Ishikawa (cell line): Measurements from ENCODE around the gene ARHGAP32.
A peak's percentile ranks its signal among the peaks of the same experiment; 100 is the strongest.

Experiments used
- CEBPB ChIP-seq: IDR thresholded peaks from 2 replicates; pipeline ENCODE4 v1.6.1; 2012
- CREB1 ChIP-seq: IDR thresholded peaks from 2 replicates; pipeline ENCODE4 v1.6.1; 2012; ENCODE audit warnings: low read depth
- EGR1 ChIP-seq: IDR thresholded peaks from 2 replicates; pipeline ENCODE4 v1.6.1; 2012
- EP300 ChIP-seq: IDR thresholded peaks from 2 replicates; pipeline ENCODE4 v1.6.1; 2012; ENCODE audit warnings: borderline replicate concordance
- FOXM1 ChIP-seq: IDR thresholded peaks from 2 replicates; pipeline ENCODE4 v1.6.1; 2012; ENCODE audit warnings: low read depth, borderline replicate concordance
- MAX ChIP-seq: IDR thresholded peaks from 2 replicates; pipeline ENCODE4 v1.6.1; 2012
- NFIC ChIP-seq: IDR thresholded peaks from 2 replicates; pipeline ENCODE4 v1.6.1; 2012
- RAD21 ChIP-seq: IDR thresholded peaks from 2 replicates; pipeline ENCODE4 v1.6.1; 2012; ENCODE audit warnings: low read depth
- REST ChIP-seq: IDR thresholded peaks from 2 replicates; pipeline ENCODE4 v1.6.1; 2012; ENCODE audit warnings: low read depth, mild to moderate bottlenecking
- TAF1 ChIP-seq: IDR thresholded peaks from 2 replicates; pipeline ENCODE4 v1.6.1; 2012; ENCODE audit warnings: low read depth, mild to moderate bottlenecking
- TCF12 ChIP-seq: IDR thresholded peaks from 2 replicates; pipeline ENCODE4 v1.6.1; 2012; ENCODE audit warnings: low read depth
- TEAD4 ChIP-seq: IDR thresholded peaks from 2 replicates; pipeline ENCODE4 v1.6.1; 2012
- USF1 ChIP-seq: IDR thresholded peaks from 2 replicates; pipeline ENCODE4 v1.6.1; 2012
- YY1 ChIP-seq: IDR thresholded peaks from 2 replicates; pipeline ENCODE4 v1.6.1; 2012; ENCODE audit warnings: low read depth
- ZBTB7A ChIP-seq: IDR thresholded peaks from 2 replicates; pipeline ENCODE4 v1.6.1; 2012; ENCODE audit warnings: low read depth

The ARHGAP32 gene

GRCh38 chr11:128962896-128963295, 229.2 kb downstream of the ARHGAP32 start:
- TF ChIP-seq USF1 (no peak), TEAD4 (no peak), EGR1 (no peak), RAD21 (no peak), FOXM1 (no peak), REST (no peak), TAF1 (no peak), ZBTB7A (no peak), TCF12 (no peak), EP300 (no peak), CREB1 (no peak), CEBPB (no peak)

GRCh38 chr11:128961645-128962044, 230.5 kb downstream of the ARHGAP32 start:
- TF ChIP-seq TAF1, result no peak
- TF ChIP-seq CREB1, result no peak
- no peak for TF ChIP-seq TEAD4
- TF ChIP-seq CEBPB, result no peak
- no peak for TF ChIP-seq RAD21
- TF ChIP-seq FOXM1, result no peak
- TF ChIP-seq MAX, result no peak
- no peak for TF ChIP-seq NFIC
- TF ChIP-seq YY1, result no peak
- TF ChIP-seq ZBTB7A, result no peak
- TF ChIP-seq EP300, result no peak
- TF ChIP-seq REST, result no peak

GRCh38 chr11:128957202-128957482, 235.0 kb downstream of the ARHGAP32 start:
- TF ChIP-seq FOXM1 (no peak), CEBPB (no peak)

- no peak for TF ChIP-seq FOXM1
- TF ChIP-seq USF1, result no peak
- peak; percentile 94 for TF ChIP-seq RAD21
- no peak for TF ChIP-seq TAF1
- no peak for TF ChIP-seq CEBPB
- no peak for TF ChIP-seq EGR1
- no peak for TF ChIP-seq NFIC
- no peak for TF ChIP-seq TCF12
Observed at GRCh38 chr11:128956401-128957201, 235.5 kb downstream of the ARHGAP32 start.

GRCh38 chr11:128955636-128956035, 236.5 kb downstream of the ARHGAP32 start:
- TF ChIP-seq TEAD4 (no peak), EP300 (no peak), NFIC (no peak), ZBTB7A (no peak), YY1 (no peak), REST (no peak), TAF1 (no peak), TCF12 (no peak), CREB1 (no peak), MAX (no peak), CEBPB (no peak), USF1 (no peak), EGR1 (no peak)
